GM19023 (cell line): ENCODE data around the gene LCN10.
"Not testable (repeated sequence)": the region's sequence is repeated elsewhere in the genome, so short reads cannot be mapped to it uniquely, and the experiment has no call there.

Experiments
- ATAC-seq: cut with Tn5 transposase; IDR thresholded peaks from one replicate; pipeline ENCODE4 v1.9.1; 2021; ENCODE audit warnings: mild to moderate bottlenecking, moderate library complexity; ENCODE audit not compliant: unreplicated experiment

The LCN10 gene

DNA sequence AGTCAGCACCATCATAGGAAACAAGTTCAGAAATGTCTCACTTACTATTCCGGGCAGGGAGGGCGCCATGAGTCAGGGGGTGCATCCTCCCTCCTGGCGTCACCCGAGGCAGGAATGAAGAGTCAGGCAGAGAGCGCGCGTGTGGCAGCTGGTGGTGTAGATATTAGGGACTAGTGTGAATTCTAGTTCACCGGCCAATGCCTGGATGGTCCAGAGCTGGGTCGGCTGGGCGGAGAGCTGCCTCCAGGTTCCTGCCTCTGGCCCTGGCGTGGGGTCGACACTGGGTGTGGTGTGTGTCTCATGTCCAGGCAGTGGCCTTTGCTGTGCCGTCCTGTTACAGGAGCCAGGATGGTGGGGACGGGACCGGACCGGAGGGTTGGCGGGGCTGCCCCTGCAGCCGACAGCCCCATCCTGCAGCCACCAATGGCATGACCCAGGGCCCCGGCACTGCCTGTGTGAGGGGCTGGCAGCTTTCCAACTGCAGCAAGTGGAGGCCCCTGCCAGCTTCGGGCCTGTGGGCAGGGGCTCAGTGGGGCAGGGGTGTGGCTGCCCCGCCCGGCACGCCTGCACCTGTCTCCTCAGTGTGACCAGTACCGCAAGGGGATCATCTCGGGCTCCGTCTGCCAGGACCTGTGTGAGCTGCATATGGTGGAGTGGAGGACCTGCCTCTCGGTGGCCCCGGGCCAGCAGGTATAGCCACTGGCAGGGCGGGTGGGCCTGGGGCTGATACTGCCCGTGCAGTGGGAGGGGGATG lies 21.2 kb downstream of the LCN10 start:
- ATAC-seq = no peak

DNA sequence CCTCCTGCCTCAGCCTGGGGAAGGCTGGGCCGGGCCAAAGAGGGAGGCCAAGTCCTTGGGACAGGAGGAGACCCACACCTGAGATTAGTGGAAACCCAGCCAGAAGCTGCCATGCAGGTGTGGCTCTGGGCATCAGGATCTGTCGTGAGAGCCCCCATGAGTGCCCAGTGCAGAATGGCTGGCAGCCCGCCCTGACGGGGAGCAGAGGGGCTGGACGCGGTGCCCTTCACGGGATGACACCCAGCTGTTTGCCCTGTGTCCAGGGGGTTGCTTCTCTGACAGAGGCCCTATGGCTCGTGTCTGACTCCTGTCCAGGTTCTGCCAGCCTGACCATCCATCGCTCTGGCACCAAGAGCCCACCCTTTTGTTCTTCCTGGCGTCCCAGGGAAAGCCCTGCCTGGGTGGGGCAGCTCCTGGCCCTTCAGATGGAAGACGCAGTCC lies 21.8 kb downstream of the LCN10 start:
- no peak for ATAC-seq

DNA sequence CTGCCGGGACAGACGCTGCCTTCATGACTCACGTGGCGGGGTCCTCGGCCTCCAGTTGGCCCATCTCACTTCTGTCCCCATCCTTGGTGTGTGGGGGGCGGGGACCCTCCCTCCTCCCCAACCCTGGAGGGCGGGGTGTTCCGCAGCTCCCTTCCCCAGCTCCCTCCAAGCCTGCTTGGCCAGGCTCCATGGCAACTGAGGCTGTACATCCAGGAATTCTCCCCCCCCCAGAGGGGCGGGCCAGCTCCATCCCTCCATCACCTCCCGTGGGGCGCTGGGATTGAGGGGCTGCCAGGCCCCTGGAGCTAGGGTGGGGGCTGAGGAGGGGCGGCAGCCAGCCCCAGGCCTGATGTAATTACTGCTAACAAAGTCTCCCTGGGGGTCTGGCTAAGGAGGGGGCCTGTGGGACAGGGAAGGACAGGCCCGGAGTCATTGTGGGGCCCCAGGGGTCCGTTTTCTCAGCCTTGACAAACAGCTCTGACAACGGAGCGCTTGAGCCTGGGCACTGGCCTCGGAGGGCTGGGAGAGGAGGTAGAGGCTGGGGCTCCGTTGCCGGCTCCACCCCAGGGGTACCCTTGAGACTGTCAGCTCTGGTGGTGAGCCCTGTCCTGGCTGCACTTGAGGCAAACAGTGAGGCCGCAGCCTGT lies 22.4 kb downstream of the LCN10 start:
- ATAC-seq = no peak

DNA sequence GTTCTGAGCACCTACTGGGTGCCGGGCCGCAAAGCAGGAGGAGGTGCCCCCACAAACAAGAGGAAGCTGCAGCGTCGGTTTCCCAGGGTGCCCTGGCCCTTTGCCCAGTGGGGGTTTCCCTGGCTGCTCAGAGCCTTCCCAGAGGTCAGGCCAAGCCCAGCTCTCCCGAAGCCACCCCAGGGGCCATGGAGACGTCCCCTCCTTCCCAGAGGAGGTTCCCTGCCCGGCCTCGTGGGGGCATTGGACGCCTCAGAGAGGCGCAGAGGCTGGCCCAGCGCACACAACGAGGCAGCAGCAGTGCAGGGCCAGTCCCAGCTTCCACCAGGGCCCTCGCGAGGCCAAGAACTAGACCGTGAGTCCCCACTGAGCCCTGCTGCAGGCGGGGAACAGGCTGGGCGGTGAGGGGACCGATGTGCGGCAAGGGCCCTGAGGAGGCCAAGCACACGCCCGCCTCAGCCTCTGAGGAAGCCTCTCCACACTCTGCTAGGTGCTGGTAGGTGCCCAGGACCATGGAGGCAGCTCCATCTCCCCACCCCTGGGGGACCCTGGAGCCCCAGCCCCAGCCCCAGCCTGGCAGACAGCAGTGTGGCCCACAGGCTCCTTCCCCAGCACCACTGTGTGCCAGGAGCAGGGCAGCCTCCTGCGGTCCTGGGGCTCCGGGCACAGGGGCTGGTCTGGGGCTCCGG lies 23.4 kb downstream of the LCN10 start:
- no peak for ATAC-seq

DNA sequence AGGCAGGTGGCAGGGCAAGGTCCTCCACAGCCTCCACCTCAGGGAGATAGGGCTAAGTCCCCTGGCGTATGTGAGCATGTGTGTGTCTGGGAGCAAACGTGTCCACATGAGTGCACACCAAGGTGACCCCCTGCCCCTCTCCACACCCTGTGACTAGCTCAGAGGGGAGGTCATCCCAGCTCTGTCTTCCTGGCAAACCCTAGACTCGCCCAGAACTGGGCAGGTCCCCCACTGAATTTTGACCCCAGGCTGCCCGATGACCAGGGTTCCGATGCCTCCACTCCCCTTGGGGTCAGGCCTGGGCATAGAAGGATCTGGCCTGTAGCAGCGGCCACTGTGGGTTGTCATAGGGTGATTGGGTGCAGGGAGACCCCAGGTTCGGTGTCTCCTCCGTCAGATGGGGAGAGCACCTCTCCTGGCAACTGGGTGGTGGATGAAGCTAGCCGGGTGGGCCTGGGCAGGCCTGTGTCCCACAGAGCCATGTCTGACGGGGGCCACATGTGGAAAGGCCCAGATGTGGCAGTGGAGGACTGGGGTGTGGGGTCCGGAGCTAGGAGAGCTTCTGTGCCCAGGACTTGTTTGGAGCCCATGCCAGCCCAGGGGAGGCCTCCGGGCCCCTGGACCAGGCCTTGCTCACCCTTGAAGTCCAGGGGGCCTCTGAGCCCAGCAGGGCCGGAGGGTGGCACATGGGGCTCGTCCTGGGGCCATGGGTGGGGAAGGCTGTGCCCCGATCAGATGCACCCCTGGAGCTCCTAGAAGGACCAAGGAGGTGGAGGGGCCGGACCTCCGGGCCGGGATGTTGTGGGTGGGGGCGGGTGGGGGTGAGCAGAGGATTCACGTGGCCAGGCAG lies 24.2 kb downstream of the LCN10 start:
- no peak for ATAC-seq

DNA sequence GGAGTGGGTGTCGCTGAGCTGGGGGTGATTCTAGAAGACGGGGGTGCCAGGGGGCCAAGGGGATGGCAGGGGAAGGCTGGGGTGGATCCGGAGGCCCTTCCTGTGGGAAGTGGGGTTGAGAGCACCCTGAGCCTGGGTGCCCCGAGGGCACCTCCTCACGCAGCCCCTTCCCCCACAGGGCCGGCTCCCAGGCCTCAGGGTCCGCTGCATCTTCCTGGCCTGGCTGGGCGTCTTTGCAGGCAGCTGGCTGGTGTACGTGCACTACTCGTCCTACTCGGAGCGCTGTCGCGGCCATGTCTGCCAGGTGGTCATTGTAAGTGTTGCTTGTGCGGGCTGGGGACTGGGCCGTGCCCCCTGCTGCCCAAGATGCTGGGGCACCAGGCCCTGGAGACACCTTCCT lies 25.3 kb downstream of the LCN10 start:
- ATAC-seq = no peak

DNA sequence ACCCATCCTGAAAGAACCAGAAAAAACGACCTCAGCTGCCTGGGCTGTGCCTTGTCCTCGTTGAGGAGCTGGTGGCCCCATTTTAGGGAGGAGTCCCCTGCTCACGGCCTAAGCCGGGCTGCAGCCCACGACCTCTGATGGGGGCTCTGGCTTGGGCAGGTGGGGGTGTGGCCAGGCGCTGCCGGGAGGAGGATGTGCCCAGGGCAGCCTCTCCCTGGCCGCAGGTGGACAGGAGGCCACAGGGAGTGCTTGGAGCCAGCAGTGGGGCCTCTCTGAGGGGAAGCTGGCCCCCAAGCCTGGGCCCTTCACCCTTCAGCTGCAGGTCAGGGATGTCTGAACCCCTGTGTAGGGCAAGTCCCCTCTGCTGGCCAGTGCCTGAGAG lies 27.9 kb downstream of the LCN10 start:
- ATAC-seq = no peak

DNA sequence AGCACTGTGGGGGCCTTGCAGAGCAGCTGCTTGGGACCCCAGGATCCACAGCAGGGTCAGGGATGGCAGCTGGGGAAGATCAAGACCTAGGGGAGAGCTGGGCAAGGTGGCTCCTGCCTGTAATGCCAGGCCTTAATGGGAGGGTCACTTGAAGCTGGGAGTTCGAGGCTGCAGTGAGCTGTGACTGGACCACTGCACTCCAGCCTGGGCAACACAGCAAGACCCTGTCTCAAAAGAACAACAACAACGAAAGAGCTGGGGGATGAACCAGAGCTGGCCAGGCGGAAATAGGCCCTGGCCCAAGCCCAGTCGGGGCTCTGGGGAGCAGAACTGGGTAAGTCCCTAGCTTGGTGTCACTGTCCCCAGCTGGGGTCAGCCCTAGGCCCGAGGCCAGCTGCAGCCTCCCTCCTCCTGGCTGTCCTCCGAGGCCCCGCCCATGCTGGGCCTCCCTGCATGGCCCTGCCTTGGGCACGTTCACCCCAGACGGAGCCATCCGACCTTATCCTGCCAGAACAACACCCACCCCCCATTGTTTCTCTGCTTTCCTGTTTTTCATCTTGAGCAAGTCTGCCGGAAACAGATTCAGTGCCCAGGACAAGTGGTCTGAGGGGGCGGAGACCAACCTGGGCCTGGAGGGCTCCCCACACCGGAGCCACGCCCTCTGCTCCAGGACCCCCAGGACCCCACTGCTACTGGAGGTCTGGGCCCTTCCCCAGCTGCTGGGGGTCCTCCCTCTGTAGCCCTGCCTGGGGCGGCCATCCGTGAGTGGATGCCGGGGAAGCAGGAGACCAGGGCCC lies 28.4 kb downstream of the LCN10 start:
- ATAC-seq = no peak

DNA sequence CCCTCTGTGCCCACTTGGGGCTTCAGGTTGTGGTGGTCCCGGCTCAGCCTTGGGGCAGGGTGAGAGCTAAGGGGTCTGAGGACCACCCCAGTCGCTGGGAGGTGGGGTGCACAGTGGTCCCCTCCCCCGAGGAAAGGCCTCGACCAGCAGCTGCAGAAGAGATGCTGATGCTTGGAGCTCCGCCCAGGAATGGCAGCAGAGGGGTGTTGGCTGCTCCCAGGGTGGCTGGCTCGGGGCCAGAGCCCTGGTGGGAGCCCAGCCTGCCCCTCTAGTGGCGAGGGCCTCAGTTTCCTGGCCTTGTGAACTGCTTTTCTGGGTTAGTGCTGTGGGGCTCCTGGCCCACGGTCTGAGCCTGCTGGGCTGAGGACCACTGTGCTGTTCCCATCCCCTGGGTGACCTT lies 29.2 kb downstream of the LCN10 start:
- no peak for ATAC-seq

DNA sequence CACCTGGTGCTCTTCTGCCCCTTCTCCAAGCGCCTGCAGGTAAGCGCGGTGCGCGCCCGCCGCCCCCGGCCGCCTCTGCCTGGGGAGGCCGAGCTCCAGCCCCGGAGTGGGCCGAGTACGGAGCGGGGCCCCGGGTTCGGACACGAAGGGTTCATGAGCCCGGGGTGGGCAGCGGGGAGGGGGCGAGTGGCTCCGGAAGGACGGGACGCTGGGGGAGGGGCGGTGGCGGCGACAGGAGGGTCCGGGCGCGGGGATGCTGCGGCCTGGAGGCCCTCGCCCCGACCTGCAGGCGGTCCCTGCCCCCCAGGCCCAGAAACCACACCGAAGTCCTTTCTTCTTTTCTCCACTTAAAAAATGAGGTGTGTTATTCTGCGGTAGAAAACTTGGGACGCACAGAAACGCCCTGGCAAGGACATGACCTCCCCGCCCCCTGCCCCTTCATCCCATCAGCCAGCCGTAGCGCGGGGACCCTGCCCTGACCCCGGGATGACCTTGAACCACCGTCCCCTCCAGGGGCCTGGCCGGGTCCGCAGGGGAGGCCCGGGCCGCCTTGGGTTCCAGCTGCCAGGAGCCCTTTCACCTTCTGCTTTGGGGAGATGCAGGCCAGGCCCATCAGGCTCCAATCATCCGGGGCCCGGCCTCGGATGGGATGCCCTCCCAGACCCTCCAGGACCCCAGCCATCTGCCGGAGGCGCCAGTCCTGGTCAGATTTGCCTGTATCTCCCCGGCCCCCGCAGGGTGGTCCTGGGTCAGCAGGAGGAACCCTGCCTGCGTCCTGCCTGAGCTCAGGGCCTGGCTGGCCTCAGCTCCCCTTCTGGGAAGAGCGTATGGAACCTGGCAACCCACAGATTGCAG lies 29.8 kb downstream of the LCN10 start:
- ATAC-seq = no peak

DNA sequence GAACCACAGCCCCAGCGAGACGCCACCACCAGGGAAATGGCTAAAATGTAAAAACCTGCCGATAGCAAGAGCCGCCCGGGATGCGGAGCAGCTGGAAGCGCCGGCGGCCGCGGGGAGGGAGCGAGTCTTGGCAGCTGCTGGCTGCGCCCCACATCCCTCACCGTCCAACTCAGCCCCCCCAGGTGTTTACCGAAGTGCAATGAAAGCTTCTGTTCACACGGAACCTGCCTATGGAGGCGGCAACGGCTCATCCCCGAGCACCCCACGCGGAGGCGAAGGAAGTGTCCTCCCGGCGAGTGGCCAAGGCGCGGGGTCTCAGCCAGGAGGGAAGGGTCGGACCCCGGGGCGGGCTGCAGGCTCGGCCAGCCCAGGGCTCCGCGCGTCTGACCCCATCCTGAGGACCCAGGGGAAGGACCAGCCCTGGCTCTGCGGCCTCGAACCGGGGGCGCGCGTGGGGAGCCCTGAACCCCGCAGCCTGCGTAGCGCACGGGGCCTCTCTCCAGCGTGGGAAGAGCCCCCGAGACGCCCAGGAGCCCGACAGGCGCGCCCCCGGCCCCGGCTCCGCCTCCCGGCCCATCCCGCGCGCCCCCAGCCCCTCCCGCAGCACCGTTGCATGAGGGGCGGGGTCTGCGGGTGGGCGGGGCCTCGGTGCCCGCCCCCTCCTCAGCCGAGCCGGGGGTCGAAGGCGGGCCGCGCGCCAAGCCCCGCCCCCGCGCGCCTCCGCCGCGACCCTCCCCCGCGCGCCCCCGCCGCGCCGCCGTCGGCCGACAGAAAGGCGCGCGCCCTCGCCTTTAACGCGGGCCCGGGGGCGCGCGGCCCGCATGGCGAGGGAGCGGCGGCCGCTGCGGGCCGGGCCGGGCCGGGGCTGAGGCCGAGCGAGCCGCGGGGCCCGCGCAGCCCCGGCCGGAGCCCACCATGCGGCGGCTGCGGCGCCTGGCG lies 30.7 kb downstream of the LCN10 start, which contains the start of gene DIPK1B:
DIPK1B (plus strand) TSS at position 822 of the 939 bp plus-strand sequence; CDS start at position 916, 94 bp downstream.
- ATAC-seq = no peak

DNA sequence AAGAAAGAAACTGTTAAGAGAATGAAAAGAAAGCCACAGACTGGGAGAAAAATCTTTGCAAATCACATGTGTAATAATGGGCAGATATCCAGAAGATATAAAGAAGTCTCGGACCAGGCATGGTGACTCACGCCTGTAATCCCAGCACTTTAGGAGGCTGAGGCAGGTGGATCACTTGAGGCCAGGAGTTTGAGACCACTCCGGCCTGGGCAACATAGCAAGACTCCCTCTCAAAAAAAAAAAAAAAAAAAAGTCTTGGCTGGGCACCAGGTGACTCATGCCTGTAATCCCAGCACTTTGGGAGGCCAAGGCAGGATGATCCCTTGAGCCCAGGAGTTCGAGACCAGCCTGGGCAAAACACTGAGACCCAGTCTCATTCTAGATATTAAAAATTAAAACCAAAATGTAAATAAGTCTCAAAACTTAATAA lies 31.5 kb downstream of the LCN10 start:
- ATAC-seq = not testable (repeated sequence)

DNA sequence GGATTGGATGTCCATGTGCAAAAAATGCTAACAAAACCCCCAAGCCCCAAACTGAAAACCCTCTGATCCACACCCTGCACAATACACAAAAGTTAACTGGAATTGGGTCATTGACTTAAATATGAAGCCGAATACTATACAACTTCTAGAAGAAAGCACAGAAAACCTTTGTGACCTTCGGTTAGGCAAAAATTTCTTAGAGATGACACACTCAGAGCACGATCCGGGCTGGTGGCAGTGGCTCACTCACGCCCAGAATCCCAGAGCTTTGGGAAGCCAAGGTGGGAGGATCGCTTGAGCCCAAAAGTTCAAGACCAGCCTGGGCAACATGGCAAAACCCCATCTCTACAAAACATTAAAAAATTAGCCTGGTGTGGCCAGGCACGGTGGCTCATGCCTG lies 32.2 kb downstream of the LCN10 start:
- ATAC-seq = no peak

DNA sequence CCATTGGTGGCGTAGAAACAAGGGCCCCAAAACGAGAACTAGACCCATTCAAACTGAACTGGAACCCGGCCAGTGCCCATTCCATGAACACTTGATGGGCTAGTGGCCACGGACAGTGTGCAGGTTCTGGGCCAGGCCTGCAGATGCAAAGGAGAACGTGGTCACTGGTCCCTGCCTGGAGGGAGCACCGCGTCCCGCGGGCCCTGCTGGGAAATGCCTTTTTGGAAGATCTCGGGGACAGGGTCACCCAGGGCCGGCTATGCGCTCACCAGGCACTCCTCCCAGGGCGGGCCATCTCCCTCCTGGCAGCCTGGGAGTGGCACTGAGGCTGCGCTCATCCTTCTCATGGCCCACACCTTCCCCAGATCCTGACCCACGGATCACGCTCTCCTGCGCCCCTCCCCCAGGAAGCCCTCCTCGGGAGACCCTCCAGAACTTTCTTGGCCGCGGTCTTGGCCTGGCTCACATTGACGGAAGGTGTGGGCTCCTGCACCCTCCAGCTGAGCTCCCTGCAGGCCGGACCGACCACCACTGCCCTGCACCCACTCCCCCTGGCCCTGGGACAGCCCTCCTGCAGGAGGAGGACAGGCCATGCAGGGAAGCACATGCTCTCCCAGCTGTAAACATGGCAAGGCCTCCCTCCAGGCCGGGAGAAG lies 33.2 kb downstream of the LCN10 start:
- no peak for ATAC-seq

DNA sequence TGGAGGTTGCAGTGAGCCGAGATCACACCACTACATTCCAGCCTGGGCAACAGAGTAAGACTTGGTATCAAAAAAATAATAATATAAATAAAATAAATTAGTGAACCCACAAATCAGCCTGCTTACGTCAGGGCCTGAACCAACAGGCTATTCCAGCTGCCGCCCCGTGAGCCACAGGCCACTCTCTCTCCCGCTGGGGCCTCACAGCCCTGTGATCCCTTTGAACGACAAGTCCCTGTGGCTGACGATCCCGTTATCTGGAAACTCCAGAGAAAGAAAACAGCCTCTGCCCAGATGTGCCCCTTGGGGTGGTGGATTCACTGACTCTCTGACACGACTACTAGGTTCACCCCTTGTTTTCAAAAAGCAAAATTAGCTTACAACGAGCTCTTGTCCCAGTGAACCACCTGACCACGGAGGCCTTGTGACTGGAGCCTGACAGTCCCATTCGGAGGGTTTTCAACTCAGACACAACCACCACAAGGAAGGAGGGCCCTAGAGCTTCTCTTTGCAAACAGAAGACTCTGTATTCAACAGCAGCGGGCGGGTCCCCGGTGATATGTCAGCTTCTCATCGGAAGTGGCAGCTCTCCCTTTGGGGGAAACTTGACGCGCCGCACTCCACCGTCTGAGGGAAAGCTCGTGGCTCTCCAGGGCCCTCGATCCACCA lies 34.8 kb downstream of the LCN10 start:
- no peak for ATAC-seq

DNA sequence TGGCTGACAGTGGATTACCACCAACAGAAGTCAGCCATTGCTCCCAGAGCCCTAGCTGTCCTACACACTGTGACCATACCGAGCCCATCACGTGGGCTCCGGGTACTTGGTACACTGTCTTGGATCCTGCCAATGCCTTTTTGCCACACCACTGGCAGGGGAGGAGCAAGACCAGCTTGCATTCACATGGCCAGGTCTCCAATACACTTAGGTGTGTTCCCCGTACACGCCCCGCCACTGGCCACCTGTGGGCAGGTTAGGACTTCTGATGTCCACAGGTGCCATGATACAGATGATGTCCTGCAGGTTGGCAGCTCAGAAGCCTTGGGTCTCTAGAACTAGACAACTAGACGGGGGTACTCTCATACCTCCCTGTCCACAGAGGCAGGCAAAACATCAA lies 35.7 kb downstream of the LCN10 start:
- ATAC-seq = no peak

DNA sequence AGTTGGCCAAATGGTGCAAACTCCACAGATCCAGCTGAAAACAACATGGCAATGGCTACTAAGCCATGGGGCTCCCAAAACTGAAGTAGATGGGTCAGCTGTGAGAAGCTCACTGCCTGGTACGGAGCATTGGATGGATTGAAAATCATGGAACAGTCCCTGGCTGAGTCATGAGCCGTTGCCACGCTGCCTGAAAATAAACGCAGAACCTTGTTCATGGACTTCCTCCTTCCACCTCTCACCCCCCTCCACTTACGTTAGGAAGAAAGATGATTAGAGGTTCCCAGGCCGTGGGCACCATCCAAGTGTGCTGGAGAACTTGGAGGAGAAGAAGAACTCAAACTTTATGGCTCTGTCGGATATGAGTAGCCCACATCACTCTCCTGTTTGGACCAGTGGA lies 37.2 kb downstream of the LCN10 start:
- ATAC-seq = no peak
